ENCODE measurements around the gene PLA1A. TPM values are rescaled to one million over a fixed set of nuclear protein-coding genes. Genes with fewer than 3 reads are reported as not detected.

PLA1A gene
- total RNA-seq, 1 donor from 2014 or later, result 0.52 TPM

DNA sequence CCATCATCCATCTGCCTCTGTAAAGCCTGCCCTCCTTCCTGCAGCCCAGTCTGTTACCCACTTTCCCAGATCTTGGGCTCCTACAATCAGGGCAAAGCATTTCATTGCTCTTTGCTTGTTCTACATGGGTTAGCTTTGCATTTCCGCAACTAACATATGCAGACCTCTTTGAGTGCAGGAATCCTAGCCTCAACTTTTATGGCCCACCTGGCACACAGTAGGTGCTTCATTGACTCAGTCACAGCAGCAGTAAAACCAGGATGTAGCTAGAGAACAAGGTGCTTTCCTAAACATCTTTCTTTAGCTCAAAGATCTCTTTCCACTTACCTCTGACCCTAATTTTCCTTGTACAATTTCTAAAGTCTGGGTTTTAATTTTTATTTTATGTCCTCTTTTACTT lies 41.8 kb upstream of the PLA1A start:
- no peak overlapping the region for H3K4me3 ChIP-seq (ENCODE audit: low read depth, low read length)
- no peak for DNase-seq (ENCODE audit: low read depth)
- TF ChIP-seq, protein P1, sequence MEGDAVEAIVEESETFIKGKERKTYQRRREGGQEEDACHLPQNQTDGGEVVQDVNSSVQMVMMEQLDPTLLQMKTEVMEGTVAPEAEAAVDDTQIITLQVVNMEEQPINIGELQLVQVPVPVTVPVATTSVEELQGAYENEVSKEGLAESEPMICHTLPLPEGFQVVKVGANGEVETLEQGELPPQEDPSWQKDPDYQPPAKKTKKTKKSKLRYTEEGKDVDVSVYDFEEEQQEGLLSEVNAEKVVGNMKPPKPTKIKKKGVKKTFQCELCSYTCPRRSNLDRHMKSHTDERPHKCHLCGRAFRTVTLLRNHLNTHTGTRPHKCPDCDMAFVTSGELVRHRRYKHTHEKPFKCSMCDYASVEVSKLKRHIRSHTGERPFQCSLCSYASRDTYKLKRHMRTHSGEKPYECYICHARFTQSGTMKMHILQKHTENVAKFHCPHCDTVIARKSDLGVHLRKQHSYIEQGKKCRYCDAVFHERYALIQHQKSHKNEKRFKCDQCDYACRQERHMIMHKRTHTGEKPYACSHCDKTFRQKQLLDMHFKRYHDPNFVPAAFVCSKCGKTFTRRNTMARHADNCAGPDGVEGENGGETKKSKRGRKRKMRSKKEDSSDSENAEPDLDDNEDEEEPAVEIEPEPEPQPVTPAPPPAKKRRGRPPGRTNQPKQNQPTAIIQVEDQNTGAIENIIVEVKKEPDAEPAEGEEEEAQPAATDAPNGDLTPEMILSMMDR (conservative IDR thresholded peaks at IDR 0.05; ENCODE audit: low read depth, low read length), result no peak

DNA sequence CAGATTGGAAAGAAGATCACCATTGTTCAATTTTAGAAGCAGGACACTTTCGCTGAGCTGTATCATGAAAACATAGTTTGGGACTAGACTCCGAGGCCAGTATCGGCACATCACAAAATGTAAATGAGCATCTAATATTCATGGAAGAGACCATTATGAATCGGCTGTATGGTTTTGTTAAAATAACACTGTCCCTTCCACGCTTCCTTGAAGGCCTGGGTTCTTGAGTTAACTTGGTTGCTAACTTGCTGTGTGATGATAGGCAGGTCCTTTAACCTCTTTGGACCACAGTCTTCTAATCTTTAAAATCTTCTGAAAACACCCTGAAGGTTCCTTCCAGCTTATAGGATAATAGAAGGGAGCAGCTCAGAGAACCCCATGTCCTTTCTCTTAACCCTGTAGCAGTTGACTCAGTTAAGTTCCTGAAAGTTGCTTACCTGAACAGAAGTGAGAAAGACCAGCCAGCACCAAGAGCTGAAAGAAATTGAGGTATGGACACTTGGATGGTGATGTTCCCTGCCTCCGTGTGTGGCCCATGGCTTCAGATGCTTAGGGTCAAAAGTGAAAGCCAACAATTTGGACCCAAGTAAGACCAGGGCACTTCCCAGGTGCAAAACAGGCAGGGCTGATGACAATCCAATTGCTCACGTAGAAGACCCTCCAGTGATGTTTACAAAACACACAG lies 40.4 kb upstream of the PLA1A start:
- DNase-seq (ENCODE audit: low read depth), result no peak
- H3K4me3 ChIP-seq (ENCODE audit: low read depth, low read length), result no peak overlapping the region
- TF ChIP-seq, protein P1 (conservative IDR thresholded peaks at IDR 0.05; ENCODE audit: low read depth, low read length), result no peak

DNA sequence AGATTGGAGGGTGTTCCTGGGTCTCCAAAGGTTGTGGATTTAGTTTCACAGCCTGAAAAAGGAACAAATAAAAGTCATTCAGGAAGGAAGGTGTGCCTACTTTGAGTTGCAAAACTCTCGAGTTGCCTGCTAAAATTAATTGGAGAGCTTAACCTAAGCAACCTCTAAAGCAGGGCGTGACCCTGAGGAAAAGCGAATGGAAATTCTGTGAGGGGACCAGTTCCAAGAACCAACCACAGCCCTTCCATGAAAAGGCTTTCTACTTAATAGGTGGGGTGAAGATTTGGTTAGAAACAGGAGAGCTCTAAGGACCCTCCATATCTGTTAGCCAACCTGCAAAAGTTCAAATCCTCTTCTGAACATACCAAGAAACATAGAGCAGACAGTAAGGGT lies 39.8 kb upstream of the PLA1A start:
- no peak for DNase-seq (ENCODE audit: low read depth)
- H3K4me3 ChIP-seq (ENCODE audit: low read depth, low read length), result no peak overlapping the region
- TF ChIP-seq, protein P1 (conservative IDR thresholded peaks at IDR 0.05; ENCODE audit: low read depth, low read length), result no peak

DNA sequence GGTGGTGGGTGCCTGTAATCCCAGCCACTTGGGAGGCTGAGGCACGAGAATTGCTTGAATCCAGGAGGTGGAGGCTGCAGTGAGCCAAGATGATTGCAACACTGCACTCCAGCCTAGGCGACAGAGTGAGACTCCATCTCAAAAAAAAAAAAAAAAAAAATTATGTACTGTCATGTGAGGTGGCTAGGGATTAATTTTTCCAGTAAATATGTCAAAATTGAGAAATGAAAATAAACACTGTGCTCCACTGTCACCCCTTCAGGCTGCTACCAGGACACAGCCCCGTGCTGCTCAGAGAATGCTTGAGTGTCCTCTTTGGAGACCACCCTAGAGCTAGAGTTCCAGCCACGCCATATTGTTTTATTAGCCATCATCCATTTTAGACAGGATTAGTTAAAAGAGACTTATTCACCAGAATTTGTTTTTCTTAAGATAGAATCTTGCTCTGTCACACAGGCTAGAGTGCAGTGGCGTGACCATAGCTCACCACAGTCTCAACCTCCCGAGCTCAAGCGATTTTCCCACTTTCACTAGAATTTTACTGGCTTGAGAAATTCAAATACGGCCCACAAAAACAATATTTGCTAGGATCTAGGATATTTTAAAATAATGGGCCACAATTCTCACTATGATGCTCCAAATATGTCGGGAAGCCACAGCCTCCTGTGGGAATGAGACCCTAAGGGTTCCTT lies 38.9 kb upstream of the PLA1A start:
- no peak overlapping the region for H3K4me3 ChIP-seq (ENCODE audit: low read depth, low read length)
- TF ChIP-seq, protein P1 (conservative IDR thresholded peaks at IDR 0.05; ENCODE audit: low read depth, low read length), result no peak
- no peak for DNase-seq (ENCODE audit: low read depth)

DNA sequence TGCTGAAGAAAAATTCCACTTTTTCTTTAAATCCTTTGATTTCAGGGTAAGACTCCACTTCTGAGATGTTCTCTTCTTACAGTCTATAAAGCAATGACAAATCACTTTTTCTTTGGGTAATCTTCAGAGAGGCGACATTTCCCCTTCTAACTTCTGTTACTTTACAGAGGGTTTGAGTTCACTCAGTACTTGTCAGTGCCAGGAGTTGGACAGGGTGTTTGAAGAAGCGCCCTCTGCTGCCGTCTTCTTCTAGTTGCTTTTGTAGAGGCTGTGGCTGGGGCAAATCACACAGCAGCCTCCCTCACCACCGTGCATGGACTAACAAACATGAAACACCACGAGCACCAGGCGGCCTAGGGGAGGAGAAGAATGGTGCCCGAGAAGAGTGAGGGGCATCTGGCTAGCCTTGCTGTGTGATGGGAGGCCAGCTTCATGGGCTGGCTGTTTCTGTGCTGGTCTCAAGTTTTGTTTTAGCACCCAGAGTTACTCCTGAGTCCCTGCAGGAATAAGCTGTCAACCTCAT lies 38.2 kb upstream of the PLA1A start, which contains the start of gene CD80:
CD80 (minus strand) TSS at position 174 of the 523 bp plus-strand sequence. CDS start 1,886 bp downstream, outside the sequence.
- TF ChIP-seq, protein P1 (conservative IDR thresholded peaks at IDR 0.05; ENCODE audit: low read depth, low read length), result peak; percentile 43
- H3K4me3 ChIP-seq (ENCODE audit: low read depth, low read length), result no peak within 1 kb of the TSS
- DNase-seq (ENCODE audit: low read depth), result no peak

DNA sequence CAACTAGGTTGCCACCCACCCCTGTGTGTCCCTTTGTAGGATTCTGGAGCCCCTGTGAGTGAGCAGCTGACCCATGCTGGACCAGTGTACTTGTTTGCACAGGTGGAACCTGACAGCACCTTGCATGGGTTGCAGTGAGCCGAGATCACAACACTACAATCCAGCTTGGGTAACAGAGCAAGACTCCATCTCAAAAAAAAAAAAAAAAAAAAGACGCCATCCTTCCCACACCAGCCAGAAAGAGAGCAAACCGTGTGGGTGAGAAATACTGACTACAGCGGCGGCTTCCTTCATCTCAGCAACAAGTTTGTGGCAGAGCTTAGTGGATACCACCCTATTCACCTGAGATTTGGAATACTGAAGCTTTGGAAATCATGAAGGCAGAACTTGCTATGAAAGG lies 37.5 kb upstream of the PLA1A start:
- no peak for DNase-seq (ENCODE audit: low read depth)
- no peak overlapping the region for H3K4me3 ChIP-seq (ENCODE audit: low read depth, low read length)
- TF ChIP-seq, protein P1 (conservative IDR thresholded peaks at IDR 0.05; ENCODE audit: low read depth, low read length), result no peak
